Regular cardiac myocyte (primary cell): ENCODE results near the gene CITED2. TPM values are rescaled to one million over a fixed set of nuclear protein-coding genes. Genes with fewer than 3 reads are reported as not detected.

Source experiments
- total RNA-seq: library from RNA; depleted of rRNA; stranded (reverse); fragments of >200 nt; gene quantifications from 2 replicates; pipeline ENCODE4 v1.2.3, GENCODE V29; 2014

CITED2 gene, protein sequence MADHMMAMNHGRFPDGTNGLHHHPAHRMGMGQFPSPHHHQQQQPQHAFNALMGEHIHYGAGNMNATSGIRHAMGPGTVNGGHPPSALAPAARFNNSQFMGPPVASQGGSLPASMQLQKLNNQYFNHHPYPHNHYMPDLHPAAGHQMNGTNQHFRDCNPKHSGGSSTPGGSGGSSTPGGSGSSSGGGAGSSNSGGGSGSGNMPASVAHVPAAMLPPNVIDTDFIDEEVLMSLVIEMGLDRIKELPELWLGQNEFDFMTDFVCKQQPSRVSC
- 54.6 and 113 TPM in 2 replicates for total RNA-seq

DNA sequence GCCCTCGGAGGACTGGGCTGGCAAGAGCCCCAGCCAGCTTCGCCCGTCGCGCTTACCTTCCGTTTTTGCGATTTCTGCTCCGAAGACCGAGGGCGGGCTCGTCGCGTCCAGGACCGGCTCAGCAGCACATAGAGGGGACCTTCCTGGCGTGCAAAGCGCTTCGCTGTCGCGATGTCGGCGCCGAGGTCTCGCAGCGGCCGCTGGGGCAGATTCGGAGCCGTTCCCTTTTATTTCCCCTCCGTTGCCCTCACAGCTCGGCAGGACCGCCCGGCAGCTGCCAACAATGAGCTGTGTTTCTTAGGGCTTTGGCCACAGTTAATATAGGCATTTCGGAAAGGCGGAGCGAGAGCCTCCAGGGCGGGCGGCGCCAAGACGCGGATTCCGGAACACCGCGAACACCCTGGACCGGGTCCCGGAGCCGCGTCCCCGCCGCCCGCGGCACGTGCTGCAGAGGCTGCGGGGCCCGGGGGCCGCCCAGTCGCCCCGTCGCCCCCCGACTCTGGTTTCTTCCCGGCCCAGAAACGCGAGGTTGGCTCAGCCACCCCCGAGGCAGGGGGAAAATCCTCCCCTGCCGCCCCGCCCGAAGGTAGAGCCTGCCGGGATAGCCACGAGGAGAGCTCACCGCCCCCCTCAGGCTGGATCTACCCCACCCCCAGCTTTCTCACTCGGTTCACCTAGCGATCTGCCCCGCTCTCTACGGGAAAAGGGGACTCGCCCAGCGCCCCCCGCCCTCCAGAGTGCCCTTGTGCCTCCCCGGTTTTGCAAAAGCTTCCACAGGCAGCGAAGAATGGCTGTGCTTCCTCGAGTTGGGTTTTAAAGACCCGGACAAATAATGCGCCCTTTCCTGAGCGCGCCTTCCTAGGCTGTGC lies at the start of gene CITED2:
CITED2 (minus strand) TSS at position 292 of the 869 bp plus-strand sequence. CDS start 704 bp downstream, outside the sequence.

Other genes starting within 250 kb of the CITED2 start
- gene HECA, start 239.6 kb downstream of the CITED2 start, total RNA-seq = 16.3 and 27.3 TPM in 2 replicates
- gene TXLNB, start 82.7 kb downstream of the CITED2 start, total RNA-seq = under 0.01 and 0.28 TPM in 2 replicates